HG03439 (cell line): ENCODE measurements around the gene CLTC.

Experiments
- ATAC-seq: cut with Tn5 transposase; IDR thresholded peaks from one replicate; pipeline ENCODE4 v1.9.1; 2021; ENCODE audit warnings: mild to moderate bottlenecking, moderate library complexity; ENCODE audit not compliant: unreplicated experiment

CLTC gene

DNA sequence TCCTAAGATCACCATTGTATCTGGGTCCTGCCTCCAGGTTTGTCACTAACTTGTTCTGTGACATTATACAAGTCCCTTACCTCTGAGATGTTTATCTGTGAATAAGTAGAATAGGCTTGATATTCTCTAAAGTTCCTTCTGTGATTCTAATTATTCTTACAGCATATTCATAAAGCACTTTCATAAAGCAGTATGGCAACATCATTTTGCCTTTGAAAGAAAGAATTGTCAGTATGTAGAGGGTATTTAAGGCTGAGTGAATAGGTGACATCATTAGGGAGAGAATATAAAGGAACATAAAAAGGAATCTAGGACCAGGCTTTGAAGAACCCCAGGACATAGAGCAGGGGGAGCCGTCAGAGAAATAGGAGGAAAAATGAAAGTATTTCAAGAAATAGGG is 103.3 kb downstream of the CLTC start:
- no peak for ATAC-seq

DNA sequence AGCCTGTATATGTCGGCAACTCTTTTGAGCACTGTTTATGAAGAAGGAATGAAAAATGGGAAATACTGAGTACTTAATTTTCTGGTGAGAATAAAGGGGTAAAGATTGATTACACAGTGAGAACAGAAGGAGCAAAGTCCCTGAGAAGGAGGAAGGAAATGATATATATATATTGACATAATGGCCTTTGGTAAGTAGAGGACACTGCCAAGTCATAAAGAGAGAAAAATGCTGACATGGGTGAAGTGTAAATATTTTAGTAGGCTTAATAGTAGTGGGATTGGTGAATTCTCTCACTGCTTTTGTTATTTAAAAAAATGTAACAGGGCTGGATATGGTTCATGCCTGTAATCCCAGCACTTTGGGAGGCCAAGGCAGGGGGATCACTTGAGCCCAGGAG is 103.9 kb downstream of the CLTC start:
- ATAC-seq = no peak

DNA sequence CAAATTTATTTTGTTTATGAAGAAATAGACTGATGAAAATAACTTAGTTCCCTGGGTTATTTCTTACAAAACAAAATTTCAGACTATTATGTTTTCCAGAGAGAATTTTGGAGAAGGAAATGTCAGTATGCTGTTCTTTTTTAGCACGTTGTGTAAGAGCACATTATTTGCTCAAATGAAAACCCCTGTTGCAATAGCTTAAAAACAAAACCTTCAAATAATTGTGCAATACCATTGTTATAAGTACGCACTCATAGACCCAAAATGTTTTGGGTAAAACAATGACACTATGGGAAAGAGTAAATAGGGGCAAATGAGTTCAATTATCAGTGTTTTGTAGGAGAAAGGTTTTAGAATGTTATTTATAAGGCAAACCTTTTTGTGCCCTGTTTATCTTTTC is 106.0 kb downstream of the CLTC start:
- no peak for ATAC-seq

DNA sequence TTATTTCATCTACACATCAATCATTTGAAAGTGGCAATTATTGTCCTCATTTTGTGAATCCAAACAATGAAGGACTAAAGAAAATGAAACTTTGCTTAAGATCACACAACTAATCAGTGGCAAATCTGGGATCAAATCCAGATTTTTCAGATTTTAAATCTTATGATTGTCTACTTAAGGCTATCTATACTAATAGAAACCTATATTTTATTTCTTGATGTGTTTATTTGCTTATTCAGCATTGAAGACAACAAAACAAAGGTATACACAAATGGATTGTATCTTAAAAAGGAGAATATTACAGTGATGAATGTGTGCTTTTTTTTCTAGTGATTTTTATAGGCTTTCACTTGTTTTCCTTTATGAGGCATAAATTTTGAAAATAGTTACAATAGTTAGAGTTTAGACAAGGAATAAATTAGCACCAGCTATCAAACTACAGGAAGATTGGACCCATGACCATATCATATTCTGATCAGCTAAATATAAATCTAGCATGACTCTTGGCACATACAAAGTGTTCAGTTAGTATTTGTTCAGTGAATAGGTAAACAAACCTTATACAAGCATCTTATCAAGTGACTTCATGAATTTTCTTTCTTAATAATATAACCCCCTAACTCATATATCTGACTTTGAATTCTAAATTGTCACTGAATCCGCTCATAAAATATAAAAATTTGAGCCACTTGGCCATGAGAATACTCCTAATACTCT is 108.3 kb downstream of the CLTC start:
- no peak for ATAC-seq

DNA sequence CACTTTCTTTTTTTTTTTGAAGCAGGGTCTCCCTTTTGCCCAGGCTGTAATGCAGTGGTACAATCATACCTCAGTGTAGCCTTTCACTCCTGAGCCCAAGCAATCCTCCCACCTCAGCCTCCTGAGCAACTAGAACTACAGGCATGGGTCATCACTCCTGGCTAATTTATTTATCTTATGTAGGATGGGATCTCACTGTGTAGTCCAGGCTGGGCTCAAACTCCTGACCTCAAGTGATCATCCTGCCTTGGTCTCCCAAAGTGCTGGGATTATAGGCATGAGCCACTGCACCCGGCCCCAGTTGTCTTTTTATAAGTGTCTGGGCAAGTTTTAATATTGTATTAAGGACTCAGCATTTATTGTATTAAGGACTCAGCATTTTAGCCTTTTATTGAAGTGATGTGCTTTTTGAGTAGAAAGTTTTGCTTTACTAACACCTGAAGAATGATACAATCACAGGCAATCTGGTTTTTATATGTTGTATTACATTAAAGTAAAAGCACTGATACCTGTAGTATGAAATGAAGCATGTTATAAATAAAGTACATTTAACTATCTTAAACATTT is 110.7 kb downstream of the CLTC start:
- ATAC-seq = no peak

DNA sequence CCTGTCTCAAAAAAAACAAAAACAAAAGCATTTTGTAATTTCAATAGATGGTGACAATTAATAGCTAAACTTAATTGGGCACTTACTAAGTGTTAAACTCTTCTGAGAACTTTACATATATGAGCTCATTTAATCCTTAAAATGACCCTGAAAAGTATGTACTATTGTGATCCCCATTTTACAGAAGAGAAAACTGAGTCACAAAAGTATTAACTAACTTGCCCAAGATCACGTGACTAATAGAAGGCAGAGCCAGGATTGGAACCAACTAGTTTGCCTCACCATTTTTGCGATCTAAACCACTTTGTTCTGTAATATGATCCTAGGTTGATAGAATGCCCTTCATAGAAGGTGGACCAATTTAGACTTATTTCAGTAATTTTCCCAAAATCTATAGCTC is 114.0 kb downstream of the CLTC start:
- ATAC-seq = no peak

DNA sequence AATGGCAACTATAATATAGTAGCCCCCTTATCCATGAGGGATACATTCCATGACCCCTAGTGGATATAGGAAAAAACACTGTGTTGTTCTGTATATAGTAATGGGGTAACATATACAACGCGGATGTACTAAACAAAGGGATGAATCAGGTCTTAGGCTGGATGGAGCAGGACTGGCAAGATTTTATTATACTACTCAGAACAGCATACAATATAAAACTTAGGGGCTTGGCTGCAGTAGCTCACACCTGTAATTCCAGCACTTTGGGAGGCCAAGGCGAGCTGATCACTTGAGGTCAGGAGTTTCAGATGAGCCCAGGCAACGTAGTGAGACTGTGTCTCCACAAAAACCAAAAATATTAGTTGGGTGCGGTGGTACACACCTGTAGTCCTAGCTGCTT is 114.5 kb downstream of the CLTC start:
- no peak for ATAC-seq

DNA sequence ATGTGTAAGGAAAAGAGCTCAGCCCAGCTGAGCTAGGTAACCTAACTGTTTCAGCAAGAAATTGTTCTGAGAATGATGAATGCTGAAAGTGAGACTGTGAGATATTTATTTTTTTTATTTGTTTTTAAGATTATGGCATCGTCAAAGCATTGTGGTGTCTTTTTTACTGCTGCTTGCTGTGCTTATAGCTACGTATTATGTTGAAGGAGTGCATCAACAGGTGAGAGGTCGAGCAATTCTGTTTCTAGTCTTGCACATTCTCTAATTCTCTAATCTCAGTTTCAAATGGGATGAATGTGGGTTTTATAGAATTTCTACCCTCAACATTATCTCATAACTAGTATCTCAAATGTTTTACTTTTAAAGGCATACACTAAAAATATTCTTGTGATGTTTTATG is 117.6 kb downstream of the CLTC start:
- ATAC-seq = no peak

DNA sequence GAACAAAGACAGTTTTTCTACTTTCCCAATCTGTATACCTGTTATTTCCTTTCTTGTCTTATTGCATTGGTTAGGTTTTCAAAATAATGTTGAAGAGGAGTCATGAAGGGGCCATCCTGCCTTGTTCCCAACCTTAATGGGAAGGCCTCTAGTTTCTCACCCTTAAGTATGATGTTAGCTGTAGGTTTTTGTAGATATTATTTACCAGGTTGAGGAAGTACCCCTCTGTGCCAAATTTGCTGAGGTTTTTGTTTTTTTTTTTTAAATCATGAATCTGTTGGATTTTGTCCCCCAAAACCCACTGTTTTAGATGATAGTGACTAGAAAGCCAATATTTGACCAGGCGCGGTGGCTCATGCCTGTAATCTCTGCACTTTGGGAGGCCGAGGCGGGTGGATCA is 124.1 kb downstream of the CLTC start:
- ATAC-seq = no peak

DNA sequence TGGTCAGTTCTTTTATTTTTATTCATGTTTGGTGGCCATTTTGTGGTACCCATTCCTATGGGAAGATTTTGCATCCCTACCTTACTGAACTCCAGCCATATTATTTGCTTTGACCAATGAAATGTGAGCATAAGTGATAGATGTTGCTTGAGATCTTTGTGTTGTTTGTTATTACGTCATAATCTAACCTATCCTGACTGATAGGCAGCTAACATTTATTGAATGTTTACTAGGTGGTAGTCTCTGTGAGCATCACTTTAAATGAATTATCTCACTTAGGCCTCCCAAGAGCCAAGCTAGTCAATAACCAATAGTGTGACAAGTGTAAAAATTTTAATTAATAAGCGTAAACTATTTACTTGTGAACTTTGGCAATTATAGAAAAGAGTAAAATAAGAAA is 125.3 kb downstream of the CLTC start:
- no peak for ATAC-seq
